Upper lobe of left lung (tissue), 4 donors: ENCODE measurements around the gene VSTM4.

Experiments used
- CTCF ChIP-seq, 6 experiments: fragments of 450-650 bp in 4 of 6; fragments of 200-600 bp in 2 of 6; sonication (generic) in 2 of 6; IDR thresholded peaks; one replicate each; pipeline ENCODE4 v1.5.1; 2016 to 2019; ENCODE audit warnings: antibody characterized with exemption in 6 of 6
- POLR2A ChIP-seq, 4 donors: fragments of 450-650 bp; IDR thresholded peaks; one replicate each; pipeline ENCODE4 v1.5.1; 2016 to 2017; ENCODE audit warnings: antibody characterized with exemption in 4 of 4, mild to moderate bottlenecking in 2 of 4
- POLR2AphosphoS5 ChIP-seq, 2 donors: sonication (generic); formaldehyde crosslinking; IDR thresholded peaks; one replicate each; pipeline ENCODE4 v1.5.1; 2017; ENCODE audit warnings: antibody characterized with exemption in 2 of 2

- no peak for TF ChIP-seq CTCF (IDR thresholded peaks at IDR 0.05)
- TF ChIP-seq POLR2A (IDR thresholded peaks at IDR 0.05): no peak
- TF ChIP-seq POLR2AphosphoS5 (IDR thresholded peaks at IDR 0.05): no peak
Measured at GRCh38 chr10:49035920-49036319, 79.4 kb downstream of the VSTM4 start.
